Smooth muscle cell (in vitro differentiated cells): Measurements from ENCODE around the gene AMN1. TPM values are rescaled to one million over a fixed set of nuclear protein-coding genes. Genes with fewer than 3 reads are reported as not detected.

Experiments
- DNase-seq: peaks from one replicate; lab custom pipeline; 2025; ENCODE audit not compliant: unreplicated experiment; lab: John Stamatoyannopoulos, UW
- H2AFZ ChIP-seq: fragments of 200-600 bp; sonication (generic); 2 replicates; pipeline ENCODE4 v1.6.0; 2016; ENCODE audit warnings: antibody characterized with exemption, low read depth, mild to moderate bottlenecking
- H3F3A ChIP-seq: fragments of 200-600 bp; sonication (generic); 2 replicates; pipeline ENCODE4 v1.6.0; 2017; ENCODE audit warnings: antibody characterized with exemption, low read depth
- H3K27ac ChIP-seq: fragments of 200-600 bp; sonication (generic); 2 replicates; pipeline ENCODE4 v1.5.1; 2016; ENCODE audit warnings: low read depth, mild to moderate bottlenecking
- H3K27me3 ChIP-seq: fragments of 200-600 bp; sonication (generic); 2 replicates; pipeline ENCODE4 v1.6.1; 2016; ENCODE audit warnings: low read depth, mild to moderate bottlenecking
- H3K36me3 ChIP-seq: fragments of 200-600 bp; sonication (generic); 2 replicates; pipeline ENCODE4 v1.5.1; 2016; ENCODE audit warnings: low read depth
- H3K4me1 ChIP-seq: fragments of 200-600 bp; sonication (generic); 2 replicates; pipeline ENCODE4 v1.5.1; 2016; ENCODE audit warnings: low read depth
- H3K4me2 ChIP-seq: fragments of 200-600 bp; sonication (generic); 2 replicates; pipeline ENCODE4 v1.6.0; 2016; ENCODE audit warnings: mild to moderate bottlenecking
- H3K4me3 ChIP-seq: fragments of 200-600 bp; sonication (generic); 2 replicates; pipeline ENCODE4 v1.5.1; 2016; ENCODE audit warnings: mild to moderate bottlenecking
- H3K79me2 ChIP-seq: fragments of 200-600 bp; sonication (generic); 2 replicates; pipeline ENCODE4 v1.6.0; 2016; ENCODE audit warnings: low read depth, mild to moderate bottlenecking
- H3K9ac ChIP-seq: fragments of 200-600 bp; sonication (generic); 2 replicates; pipeline ENCODE4 v1.6.0; 2016; ENCODE audit warnings: low read depth
- H3K9me3 ChIP-seq: fragments of 200-600 bp; sonication (generic); replicated peaks from 2 replicates; pipeline ENCODE4 v1.5.1; 2016; ENCODE audit warnings: low read depth
- H4K20me1 ChIP-seq: fragments of 200-600 bp; sonication (generic); 2 replicates; pipeline ENCODE4 v1.6.0; 2016; ENCODE audit warnings: low read depth
- CTCF ChIP-seq: fragments of 200-600 bp; sonication (generic); IDR thresholded peaks from 2 replicates; pipeline ENCODE4 v1.5.1; 2017; ENCODE audit warnings: borderline replicate concordance, mild to moderate bottlenecking, antibody characterized with exemption; ENCODE audit not compliant: insufficient read depth, poor library complexity, severe bottlenecking
- WGBS: methylation state at CpG from one replicate; pipeline ENCODE4 v1.1.7; 2016; ENCODE audit warnings: low lambda C conversion rate; 5-methylcytosine and 5-hydroxymethylcytosine counted together
- polyA plus RNA-seq: library from polyadenylated mRNA; unstranded; fragments of >200 nt; fragmentation: Nextera tagmentation; extraction: Ambion mirVana; gene quantifications from 2 replicates; pipeline ENCODE4 v1.2.1, GENCODE V29; 2016
- total RNA-seq: library from RNA; depleted of rRNA; stranded (reverse); fragments of >200 nt; gene quantifications from 2 replicates; pipeline ENCODE4 v1.2.3, GENCODE V29; 2014

The AMN1 gene
- total and polyA plus RNA-seq, 2 experiments from 2014 or later, result 7.3 to 12.0 TPM

DNA sequence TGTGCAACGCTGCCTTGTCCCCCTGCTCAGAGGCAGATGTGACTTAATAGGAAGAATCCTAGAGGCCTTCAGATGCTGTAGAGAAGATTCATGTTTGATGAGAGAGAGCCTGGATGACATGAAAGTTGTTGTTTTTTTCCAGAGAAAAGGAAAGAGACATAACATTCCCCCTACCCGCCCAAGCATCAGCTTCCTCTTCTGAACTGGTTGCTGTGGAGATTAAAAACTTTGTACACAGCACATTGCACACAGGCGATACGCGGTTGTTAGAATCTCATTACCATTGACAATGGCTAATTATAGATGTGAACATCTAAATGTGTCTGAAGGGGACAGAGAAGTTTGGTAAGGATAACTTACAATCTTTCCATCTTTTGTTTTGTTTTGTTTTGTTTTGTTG, 82.9 kb downstream of the AMN1 start:
- WGBS, result 93% methylated on average over 5 of the region's 5 CpGs
- no peaks in the 10 kb centered on the region for H3K9me3 ChIP-seq
- no peak overlapping the region for H3K27ac ChIP-seq
- no peak overlapping the region for H2AFZ ChIP-seq
- no peaks in the 10 kb centered on the region for H4K20me1 ChIP-seq
- H3K4me3 ChIP-seq, result no peak overlapping the region
- no peaks in the 10 kb centered on the region for H3K36me3 ChIP-seq
- no peaks in the 10 kb centered on the region for H3K27me3 ChIP-seq
- no peak overlapping the region for H3K4me2 ChIP-seq
- peaks cover 7% of the 10 kb centered on the region for H3F3A ChIP-seq
- no peak for DNase-seq
- TF ChIP-seq CTCF, result no peak
- H3K9ac ChIP-seq, result no peak overlapping the region
- H3K79me2 ChIP-seq, result no peaks in the 10 kb centered on the region
- H3K4me1 ChIP-seq, result no peaks in the 10 kb centered on the region

DNA sequence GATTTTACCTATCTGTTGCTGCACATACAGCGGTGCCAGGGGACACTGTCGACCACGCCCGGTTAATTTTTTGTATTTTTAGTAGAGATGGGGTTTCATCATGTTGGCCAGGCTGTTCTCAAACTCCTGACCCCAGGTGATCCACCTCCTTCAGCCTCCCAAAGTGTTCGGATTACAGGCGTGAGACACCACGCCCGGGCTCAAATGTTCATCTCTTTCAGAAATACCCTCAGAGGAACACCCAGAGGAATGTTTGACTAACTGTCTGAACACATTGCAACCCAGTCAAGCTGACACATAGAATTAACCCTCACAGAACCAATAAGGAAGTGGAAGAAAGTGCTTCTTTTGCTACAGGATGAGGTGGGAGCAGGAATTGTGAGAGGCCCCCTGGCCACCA, 84.3 kb downstream of the AMN1 start:
- no peak overlapping the region for H3K4me2 ChIP-seq
- H3F3A ChIP-seq, result no peaks in the 10 kb centered on the region
- no peaks in the 10 kb centered on the region for H3K36me3 ChIP-seq
- no peaks in the 10 kb centered on the region for H3K9me3 ChIP-seq
- WGBS, result 76% methylated on average over 8 of the region's 8 CpGs
- no peaks in the 10 kb centered on the region for H4K20me1 ChIP-seq
- H2AFZ ChIP-seq, result no peak overlapping the region
- no peak for DNase-seq
- no peaks in the 10 kb centered on the region for H3K4me1 ChIP-seq
- no peak overlapping the region for H3K9ac ChIP-seq
- TF ChIP-seq CTCF, result no peak
- no peaks in the 10 kb centered on the region for H3K79me2 ChIP-seq
- H3K27me3 ChIP-seq, result no peaks in the 10 kb centered on the region
- no peak overlapping the region for H3K4me3 ChIP-seq
- no peak overlapping the region for H3K27ac ChIP-seq

DNA sequence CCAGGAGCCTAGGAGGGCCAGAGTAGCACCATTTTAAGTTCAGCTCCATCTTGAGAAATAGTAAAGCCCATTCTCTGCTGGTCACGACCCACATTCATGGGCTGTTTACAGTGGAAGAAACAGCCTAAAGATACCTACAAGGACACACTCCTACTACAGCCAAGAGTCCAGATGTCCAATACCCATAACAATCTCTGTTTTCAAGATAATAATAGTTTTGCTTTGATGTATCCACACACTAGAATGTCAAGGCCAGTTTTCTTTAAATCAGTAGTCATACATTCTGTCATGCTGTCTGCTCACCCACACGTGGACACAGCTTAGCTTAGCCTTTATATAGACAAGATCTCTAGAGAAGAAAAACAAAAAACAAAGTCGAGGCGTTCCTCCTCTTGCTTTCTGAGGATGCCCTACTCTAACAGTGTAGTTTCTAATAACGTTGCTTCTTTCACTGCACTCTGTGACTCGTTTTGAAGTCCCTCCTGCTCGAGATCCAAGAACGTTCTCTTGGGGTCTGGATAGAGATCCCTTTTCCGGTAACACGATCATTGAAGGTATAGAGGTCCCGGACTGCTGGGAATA, 87.2 kb downstream of the AMN1 start:
- Histone ChIP-seq H3F3A (no peaks in the 10 kb centered on the region), H3K4me2 (no peak overlapping the region), H4K20me1 (no peaks in the 10 kb centered on the region), H3K4me3 (no peak overlapping the region), H3K27ac (no peak overlapping the region), H3K27me3 (no peaks in the 10 kb centered on the region), H2AFZ (no peak overlapping the region), H3K36me3 (no peaks in the 10 kb centered on the region), H3K4me1 (no peaks in the 10 kb centered on the region), H3K9ac (no peak overlapping the region), H3K79me2 (no peaks in the 10 kb centered on the region), H3K9me3 (no peaks in the 10 kb centered on the region)
- no peak for DNase-seq
- WGBS, result 84% methylated on average over 11 of the region's 11 CpGs
- TF ChIP-seq CTCF, result no peak

GRCh38 chr12:31634620-31635019, 94.2 kb downstream of the AMN1 start:
- no peak overlapping the region for H3K4me2 ChIP-seq
- DNase-seq, result no peak
- no peaks in the 10 kb centered on the region for H3F3A ChIP-seq
- H4K20me1 ChIP-seq, result no peaks in the 10 kb centered on the region
- 91% methylated on average over 1 of the region's 1 CpG for WGBS
- H3K4me3 ChIP-seq, result no peak overlapping the region
- H3K9me3 ChIP-seq, result no peaks in the 10 kb centered on the region
- H3K36me3 ChIP-seq, result no peaks in the 10 kb centered on the region
- TF ChIP-seq CTCF, result no peak
- H3K79me2 ChIP-seq, result no peaks in the 10 kb centered on the region
- H3K27ac ChIP-seq, result no peak overlapping the region
- H3K27me3 ChIP-seq, result no peaks in the 10 kb centered on the region
- no peaks in the 10 kb centered on the region for H3K4me1 ChIP-seq
- no peak overlapping the region for H3K9ac ChIP-seq
- H2AFZ ChIP-seq, result no peak overlapping the region
